Measurements from ENCODE around the gene LPAR2. TPM values are rescaled to one million over a fixed set of nuclear protein-coding genes. Genes with fewer than 3 reads are reported as not detected.
A peak's percentile ranks its signal among the peaks of the same experiment; 100 is the strongest.
"Not testable (repeated sequence)": the region's sequence is repeated elsewhere in the genome, so short reads cannot be mapped to it uniquely, and the experiment has no call there.

The LPAR2 gene
- polyA plus RNA-seq, 6 donors from 2014 or later = 6.1 to 13.0 (median 8.4) TPM

DNA sequence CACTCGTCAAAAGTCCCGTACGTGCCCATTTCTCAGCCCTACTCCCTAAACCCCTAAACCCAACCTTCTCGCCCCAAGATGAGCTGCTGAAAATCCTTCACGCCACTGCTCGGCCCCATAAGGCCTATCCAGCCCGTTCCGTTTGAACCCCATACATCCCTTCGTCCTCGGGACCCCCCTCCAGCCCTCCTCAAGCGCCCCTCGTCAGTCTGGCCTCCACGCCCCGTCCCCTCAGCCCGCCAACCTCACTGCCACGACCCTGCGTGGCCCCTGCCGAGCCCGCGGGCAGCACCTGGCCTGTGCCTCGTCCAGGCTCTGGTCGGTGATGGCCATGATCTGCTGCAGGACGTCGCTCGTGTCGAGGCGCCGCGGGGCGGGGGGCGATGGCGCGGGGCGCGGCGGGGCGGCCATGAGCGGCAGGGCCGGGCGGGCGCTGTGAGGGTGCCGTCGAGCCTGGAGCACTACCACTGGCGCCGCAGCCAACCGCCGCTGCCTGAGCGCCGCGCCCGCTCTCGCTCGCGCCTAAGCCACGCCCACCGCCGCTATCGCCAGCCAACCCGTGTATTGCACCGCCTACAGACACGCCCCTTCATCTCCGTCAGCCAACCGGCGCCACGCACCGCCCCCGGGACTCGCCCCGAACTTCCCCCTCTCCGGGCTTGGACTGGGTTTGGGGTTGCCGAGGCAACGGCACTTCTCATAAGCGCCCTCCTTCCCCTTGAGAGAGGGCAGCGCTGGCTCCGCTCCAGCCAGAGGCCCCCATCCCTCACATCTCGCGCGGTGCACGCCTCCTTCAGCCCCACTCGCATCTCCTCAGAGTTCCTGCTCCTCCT, 9.6 kb downstream of the LPAR2 start, which contains the start of gene PBX4:
Gene PBX4, minus strand, starts transcription at position 469 of the 833 bp plus-strand sequence. Its CDS starts 58 bp downstream, at position 411.
- H3K27ac Mint-ChIP-seq = peak within 1 kb of the TSS; percentile 94 to 97 (median 97)
- DNase-seq (peak; percentile 99), ATAC-seq (ENCODE audit: low read depth in 2 of 2) (peak; percentile 96)
- H3K36me3 Mint-ChIP-seq = no peaks in the 10 kb centered on the region
- H3K4me3 Mint-ChIP-seq = peak within 1 kb of the TSS; percentile 64 to 88 (median 80)
- H3K27me3 Mint-ChIP-seq = no peaks in the 10 kb centered on the region
- peaks cover 7 to 16% (median 10%) of the 10 kb centered on the region in 3 donors for H3K4me1 Mint-ChIP-seq
- H3K9me3 Mint-ChIP-seq = no peaks in the 10 kb centered on the region

DNA sequence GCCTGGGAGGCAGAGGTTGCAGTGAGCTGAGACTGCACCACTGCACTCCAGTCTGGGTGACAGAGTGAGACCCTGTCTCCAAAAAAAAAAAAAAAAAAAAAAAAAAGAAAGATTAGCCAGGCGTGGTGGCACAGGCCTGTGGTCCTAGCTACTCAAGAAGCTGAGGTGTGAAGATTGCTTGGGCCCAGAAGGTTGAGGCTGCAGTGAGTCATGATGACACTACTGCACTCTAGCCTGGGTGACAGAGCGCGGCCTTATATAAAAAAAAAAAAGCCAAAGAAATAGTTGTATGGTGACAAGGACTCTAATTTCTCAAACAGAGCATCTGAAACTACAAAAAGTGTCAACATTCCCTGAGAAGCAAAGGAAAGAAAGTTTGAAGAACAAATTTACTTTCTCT, 12.9 kb downstream of the LPAR2 start:
- no peaks in the 10 kb centered on the region for H3K27me3 Mint-ChIP-seq
- H3K36me3 Mint-ChIP-seq = no peaks in the 10 kb centered on the region
- ATAC-seq (ENCODE audit: low read depth in 2 of 2) = no peak
- peaks cover 7 to 16% (median 10%) of the 10 kb centered on the region in 3 donors for H3K4me1 Mint-ChIP-seq
- H3K4me3 Mint-ChIP-seq = peak overlapping the region in 1 of 8 donors; percentile 51
- H3K27ac Mint-ChIP-seq = peak overlapping the region in 2 of 6 donors; percentile 33 to 37
- no peak for DNase-seq
- no peaks in the 10 kb centered on the region for H3K9me3 Mint-ChIP-seq

DNA sequence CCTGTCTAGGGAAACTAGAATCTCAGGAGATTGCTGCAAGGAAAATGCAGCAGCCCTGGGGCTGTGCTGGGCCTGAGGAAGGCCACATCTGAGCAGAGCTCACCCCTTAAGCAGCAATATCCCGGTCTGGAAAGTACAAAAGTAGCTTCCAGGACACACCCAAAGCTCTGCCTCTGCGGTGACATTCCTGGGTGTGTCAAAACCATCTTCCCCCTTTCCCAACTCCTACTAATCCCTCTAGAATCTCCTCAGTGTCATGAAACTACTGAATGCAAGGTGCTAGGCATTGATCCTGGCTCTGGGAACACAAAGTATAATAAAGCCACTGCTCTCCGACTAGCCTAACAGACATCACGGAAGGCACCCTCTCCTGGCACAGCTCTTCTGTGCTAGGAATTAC, 14.5 kb downstream of the LPAR2 start:
- ATAC-seq (ENCODE audit: low read depth in 2 of 2) (no peak), DNase-seq (no peak)
- Mint-ChIP-seq H3K4me1 (peaks cover 0 to 8% (median 7%) of the 10 kb centered on the region in 3 donors), H3K27me3 (no peaks in the 10 kb centered on the region), H3K9me3 (no peaks in the 10 kb centered on the region), H3K36me3 (no peaks in the 10 kb centered on the region), H3K4me3 (peak overlapping the region in 1 of 8 donors; percentile 44), H3K27ac (no peak overlapping the region)

DNA sequence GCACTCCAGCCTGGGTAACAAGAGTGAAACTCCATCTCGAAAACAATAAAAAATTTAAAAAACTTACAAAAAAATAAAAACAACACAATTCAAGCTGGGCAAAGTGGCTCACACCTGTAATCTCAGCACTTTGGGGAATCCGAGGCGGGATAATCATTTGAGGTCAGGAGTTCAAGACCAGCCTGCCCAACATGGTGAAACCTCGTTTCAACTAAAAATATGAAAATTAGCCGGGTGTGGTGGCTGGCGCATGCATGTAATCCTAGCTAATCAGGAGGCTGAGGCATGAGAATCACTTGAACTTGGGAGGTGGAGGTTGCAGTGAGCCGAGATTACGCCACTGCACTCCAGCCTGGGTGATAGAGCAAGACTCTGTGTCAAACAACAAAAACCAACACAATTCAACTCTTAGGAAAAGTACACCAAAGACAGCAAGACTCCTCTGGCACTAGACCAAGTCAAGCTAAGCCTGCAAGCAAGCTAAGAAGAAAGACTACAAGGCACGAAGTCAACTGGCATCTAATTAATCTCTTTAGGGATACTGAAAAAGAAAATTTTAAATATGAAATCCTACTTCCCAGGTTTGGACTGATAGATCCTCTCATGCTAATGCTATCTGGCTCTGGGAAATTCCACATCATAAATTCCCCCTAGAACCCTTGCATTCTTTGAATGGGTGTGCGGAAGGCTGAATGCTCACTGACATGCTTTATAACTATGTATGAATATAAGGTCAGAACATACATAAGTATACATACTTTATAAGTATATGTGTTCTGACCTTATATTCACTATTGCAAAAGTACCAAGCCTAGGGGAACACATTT, 17.4 kb downstream of the LPAR2 start:
- peaks cover 0 to 5% (median 0%) of the 10 kb centered on the region in 3 donors for H3K4me1 Mint-ChIP-seq
- no peak overlapping the region for H3K4me3 Mint-ChIP-seq
- no peaks in the 10 kb centered on the region for H3K36me3 Mint-ChIP-seq
- no peak for DNase-seq
- no peaks in the 10 kb centered on the region for H3K27me3 Mint-ChIP-seq
- H3K9me3 Mint-ChIP-seq = no peaks in the 10 kb centered on the region
- H3K27ac Mint-ChIP-seq = no peak overlapping the region
- ATAC-seq (ENCODE audit: low read depth in 2 of 2) = no peak

DNA sequence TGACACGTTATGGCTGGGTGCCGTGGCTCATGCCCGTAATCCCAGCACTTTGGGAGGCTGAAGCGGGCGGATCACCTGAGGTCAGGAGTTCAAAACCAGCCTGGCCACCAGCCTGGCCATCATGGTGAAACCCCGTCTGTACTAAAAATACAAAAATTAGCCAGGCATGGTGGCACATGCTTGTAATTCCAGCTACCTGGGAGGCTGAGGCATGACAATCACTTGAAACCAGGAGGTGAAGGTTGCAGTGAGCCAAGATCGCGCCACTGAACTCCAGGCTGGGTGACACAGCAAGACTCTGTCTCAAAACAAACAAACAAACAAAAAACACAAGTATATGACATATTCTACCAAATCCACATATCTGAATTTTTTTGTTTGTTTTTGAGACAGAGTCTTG, 21.3 kb downstream of the LPAR2 start:
- not testable (repeated sequence) for ATAC-seq (ENCODE audit: low read depth in 2 of 2); H3K36me3 Mint-ChIP-seq; H3K27ac Mint-ChIP-seq; H3K27me3 Mint-ChIP-seq; DNase-seq; H3K4me1 Mint-ChIP-seq; H3K9me3 Mint-ChIP-seq
- peak overlapping the region in 1 of 8 donors; percentile 25 for H3K4me3 Mint-ChIP-seq

DNA sequence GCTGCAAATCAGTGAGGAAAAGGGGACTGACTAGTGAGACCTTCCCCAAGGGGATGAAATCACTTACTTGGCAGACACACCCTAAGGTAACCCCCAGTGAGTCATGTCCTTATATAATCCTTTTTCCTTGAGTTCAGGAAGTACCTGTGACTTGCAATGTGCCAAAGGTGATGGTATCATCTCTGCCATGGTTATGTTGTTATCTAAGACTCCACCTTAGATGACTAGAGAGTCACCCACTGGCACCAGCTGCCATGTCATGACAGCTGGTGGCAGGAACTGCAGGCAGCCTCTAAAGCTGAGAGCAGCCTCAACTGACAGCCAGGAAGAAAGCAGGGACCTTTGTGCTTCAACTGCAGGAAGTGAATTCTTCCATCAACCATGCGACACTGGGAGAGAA, 22.0 kb downstream of the LPAR2 start:
- no peaks in the 10 kb centered on the region for H3K9me3 Mint-ChIP-seq
- H3K4me1 Mint-ChIP-seq = peaks cover 0 to 5% (median 0%) of the 10 kb centered on the region in 3 donors
- H3K27me3 Mint-ChIP-seq = no peaks in the 10 kb centered on the region
- no peak for DNase-seq
- H3K36me3 Mint-ChIP-seq = no peaks in the 10 kb centered on the region
- ATAC-seq (ENCODE audit: low read depth in 2 of 2) = no peak
- no peak overlapping the region for H3K4me3 Mint-ChIP-seq
- peak overlapping the region in 2 of 6 donors; percentile 59 to 72 for H3K27ac Mint-ChIP-seq

DNA sequence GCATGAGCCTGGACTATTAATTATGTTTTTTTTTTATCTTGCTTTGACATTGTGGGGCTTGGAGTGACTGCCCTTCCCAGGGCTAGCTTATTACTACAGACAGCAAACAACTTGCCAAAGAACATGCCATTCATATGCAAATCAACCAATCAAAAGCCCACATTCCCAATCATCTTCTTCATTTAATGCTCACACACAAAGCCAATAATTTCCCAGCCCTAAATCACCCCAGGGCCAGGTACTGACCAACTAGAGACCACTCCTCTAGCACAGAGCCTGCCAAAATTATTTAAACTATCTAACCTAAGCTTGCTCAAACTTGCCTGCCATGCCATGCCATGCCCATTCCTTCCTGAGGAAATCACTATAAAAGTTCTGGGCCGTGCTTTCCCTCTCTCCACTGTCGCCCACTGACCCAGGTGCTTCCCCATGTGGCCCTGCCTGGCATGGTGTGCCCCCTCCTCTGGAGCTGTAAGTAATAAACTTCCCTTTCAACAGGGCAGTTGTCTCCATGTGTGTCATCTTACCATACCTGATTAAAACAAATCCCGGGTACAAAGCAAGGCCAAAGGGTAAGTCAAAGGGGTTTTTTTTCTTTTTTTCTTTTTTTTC, 25.2 kb downstream of the LPAR2 start:
- DNase-seq (no peak), ATAC-seq (ENCODE audit: low read depth in 2 of 2) (no peak)
- Mint-ChIP-seq H3K27me3 (no peaks in the 10 kb centered on the region), H3K4me3 (no peak overlapping the region), H3K4me1 (no peaks in the 10 kb centered on the region), H3K9me3 (no peaks in the 10 kb centered on the region), H3K27ac (no peak overlapping the region), H3K36me3 (no peaks in the 10 kb centered on the region)

DNA sequence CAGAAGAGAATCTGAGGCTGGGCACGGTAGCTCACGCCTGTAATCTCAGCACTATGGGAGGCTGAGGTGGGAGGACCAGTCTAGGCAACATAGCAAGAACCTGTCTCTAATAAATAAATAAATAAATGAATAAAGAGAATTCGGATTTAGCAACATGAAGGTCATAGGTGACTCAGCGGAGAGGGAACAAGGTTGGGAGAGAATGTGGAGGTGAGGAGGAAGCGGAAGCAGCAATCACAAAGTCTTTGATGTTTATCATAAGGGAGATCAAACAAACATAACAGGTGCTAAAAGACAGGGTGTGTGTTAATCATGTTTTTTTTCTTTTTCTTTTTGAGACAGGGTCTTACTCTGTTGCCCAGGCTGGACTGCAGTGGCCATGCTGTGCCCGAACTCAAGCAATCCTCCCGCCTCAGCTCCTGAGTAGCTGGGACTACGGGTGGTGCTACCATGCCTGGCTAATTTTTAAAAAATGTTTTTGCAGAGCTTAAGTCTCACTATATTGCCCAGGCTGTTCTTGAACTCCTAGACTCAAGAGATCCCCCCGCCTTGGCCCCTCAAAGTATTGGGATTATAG, 25.8 kb downstream of the LPAR2 start:
- Mint-ChIP-seq H3K9me3 (no peaks in the 10 kb centered on the region), H3K36me3 (no peaks in the 10 kb centered on the region), H3K27me3 (no peaks in the 10 kb centered on the region), H3K27ac (no peak overlapping the region), H3K4me3 (no peak overlapping the region), H3K4me1 (no peaks in the 10 kb centered on the region)
- ATAC-seq (ENCODE audit: low read depth in 2 of 2) = no peak
- no peak for DNase-seq

DNA sequence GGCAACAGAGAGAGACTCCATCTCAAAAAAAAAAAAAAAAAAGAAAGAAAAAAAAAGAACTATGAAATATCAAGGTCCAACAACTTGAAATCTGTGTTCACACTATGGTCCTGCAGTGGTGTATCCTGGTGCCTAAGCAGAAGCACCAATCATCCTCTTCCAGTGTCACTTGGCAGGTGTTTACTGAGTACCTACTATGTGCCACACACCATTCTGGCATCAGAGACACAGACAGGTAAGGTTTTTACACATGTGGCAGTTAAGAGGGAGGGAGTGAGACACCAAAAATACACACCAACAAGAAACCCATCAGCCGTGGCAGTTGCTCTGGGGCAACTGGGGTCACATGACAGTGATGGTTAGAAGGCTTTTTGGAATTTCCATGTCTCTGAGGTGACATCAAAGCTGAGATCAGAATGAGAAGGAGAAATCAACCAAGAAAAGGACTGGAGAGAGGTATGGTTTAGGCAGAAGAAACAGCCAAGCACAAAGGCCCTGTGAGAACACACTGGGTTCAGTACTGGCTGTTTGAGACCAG, 27.2 kb downstream of the LPAR2 start:
- no peak overlapping the region for H3K27ac Mint-ChIP-seq

DNA sequence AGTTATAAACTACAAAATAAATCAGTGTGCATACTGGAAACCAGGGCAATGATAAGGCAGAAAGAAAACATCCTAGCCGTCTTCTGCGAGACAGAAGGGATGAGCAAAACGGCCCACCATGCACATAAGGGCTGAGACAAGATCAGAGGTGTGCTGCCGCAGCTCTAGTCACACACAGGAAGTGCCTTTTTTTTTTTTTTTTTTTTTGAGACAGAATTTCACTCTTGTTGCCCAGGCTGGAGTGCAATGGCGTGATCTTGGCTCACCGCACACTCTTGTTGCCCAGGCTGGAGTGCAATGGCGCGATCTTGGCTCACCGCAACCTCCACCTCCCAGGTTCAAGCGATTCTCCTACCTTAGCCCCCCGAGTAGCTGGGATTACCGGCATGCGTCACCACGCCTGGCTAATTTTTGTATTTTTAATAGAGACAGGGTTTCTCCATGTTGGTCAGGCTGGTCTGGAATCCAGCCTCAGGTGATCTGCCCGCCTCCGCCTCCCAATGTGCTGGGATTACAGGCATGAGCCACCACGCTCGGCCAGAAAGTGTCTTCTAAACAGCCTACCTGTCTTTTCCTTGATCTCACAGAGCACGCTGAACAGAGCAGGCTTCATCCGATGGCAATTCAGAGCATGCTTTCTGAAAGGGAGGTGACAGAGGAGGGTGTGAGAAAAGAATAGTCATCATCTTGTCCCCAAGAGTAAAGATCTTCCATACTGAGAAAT, 29.1 kb downstream of the LPAR2 start:
- not testable (repeated sequence) for DNase-seq, H3K9me3 Mint-ChIP-seq, H3K4me1 Mint-ChIP-seq, H3K27me3 Mint-ChIP-seq, H3K36me3 Mint-ChIP-seq
- H3K4me3 Mint-ChIP-seq = peak overlapping the region in 2 of 8 donors; percentile 44 to 58
- peak overlapping the region in 3 of 6 donors; percentile 47 to 73 (median 64) for H3K27ac Mint-ChIP-seq
- peak in 1 of 2 donors; percentile 20 for ATAC-seq (ENCODE audit: low read depth in 2 of 2)

More for the DNA sequence above, 27.2 kb downstream of the LPAR2 start:
- no peaks in the 10 kb centered on the region for H3K27me3 Mint-ChIP-seq
- H3K4me3 Mint-ChIP-seq = peak overlapping the region in 1 of 8 donors; percentile 68
- no peaks in the 10 kb centered on the region for H3K4me1 Mint-ChIP-seq
- ATAC-seq (ENCODE audit: low read depth in 2 of 2) = peak in 1 of 2 donors; percentile 4
- H3K36me3 Mint-ChIP-seq = no peaks in the 10 kb centered on the region
- no peak for DNase-seq
- no peaks in the 10 kb centered on the region for H3K9me3 Mint-ChIP-seq

DNA sequence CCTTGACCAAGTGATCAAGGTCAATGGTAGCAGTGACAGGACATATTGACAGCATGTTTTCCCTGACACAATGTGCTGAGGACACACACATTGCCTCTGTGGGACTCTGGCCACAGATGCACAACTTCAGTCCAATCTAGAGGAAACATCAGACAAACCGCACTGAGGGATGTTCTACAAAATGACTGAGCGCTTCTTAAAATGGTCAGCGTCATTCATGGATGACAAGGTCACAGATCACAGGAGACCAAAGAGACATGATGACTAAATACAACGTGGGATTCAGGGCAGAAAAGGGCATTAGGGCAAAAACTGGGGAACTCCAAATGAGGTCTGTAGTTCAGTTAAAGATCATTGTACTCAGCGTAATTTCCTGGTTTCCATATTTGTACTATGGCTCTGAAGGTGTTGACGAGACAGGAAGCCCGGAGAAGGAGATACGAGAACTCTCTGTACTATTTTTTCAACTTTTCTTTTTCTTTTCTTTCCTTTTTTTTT, 30.2 kb downstream of the LPAR2 start:
- Mint-ChIP-seq H3K4me3 (peak overlapping the region in 1 of 8 donors; percentile 38), H3K9me3 (no peaks in the 10 kb centered on the region), H3K36me3 (no peaks in the 10 kb centered on the region), H3K27ac (peak overlapping the region in 4 of 6 donors; percentile 5 to 80 (median 66)), H3K27me3 (no peaks in the 10 kb centered on the region), H3K4me1 (no peaks in the 10 kb centered on the region)
- DNase-seq (no peak), ATAC-seq (ENCODE audit: low read depth in 2 of 2) (peak; percentile 73 to 82)

DNA sequence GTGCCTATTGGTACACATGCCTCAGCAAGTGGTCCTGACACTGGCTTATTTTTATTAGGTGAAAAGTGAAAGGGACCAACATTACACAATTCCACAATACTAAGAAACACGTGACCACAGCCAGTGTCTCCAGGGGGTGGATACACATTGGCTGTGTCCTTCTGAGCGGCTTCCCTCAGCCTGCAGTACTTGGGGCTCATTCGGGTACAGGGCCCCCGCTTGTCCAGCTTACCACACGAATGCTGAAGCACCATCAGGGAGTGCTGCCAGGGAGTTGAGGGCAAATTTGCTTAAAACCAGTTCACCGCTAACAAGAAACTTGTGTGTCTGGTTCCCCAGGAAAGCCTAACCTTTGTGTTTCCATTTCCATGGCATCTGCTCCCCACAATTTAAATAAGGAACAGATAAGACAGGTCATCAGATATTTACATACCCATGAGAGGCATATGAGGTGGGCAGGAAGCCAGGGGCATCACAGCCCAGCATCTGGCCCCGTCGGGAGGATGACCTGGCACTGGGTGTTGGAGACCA, 32.8 kb downstream of the LPAR2 start:
- Mint-ChIP-seq H3K36me3 (no peaks in the 10 kb centered on the region), H3K27me3 (no peaks in the 10 kb centered on the region), H3K4me3 (no peak overlapping the region), H3K27ac (peak overlapping the region in 3 of 6 donors; percentile 21 to 75 (median 26)), H3K9me3 (no peaks in the 10 kb centered on the region), H3K4me1 (no peaks in the 10 kb centered on the region)
- ATAC-seq (ENCODE audit: low read depth in 2 of 2) (no peak), DNase-seq (no peak)
